Measurements from ENCODE around the gene SLC25A11. TPM values are rescaled to one million over a fixed set of nuclear protein-coding genes. Genes with fewer than 3 reads are reported as not detected.

Gene SLC25A11
- total RNA-seq, 1 donor from 2014 or later: 72.2 TPM

GRCh38 chr17:4898927-4899326, 40.9 kb downstream of the SLC25A11 start:
- Mint-ChIP-seq H3K27ac (ENCODE audit: unreplicated experiment) (no peak overlapping the region), H3K4me1 (ENCODE audit: low read depth, unreplicated experiment) (peaks cover 10% of the 10 kb centered on the region), H3K36me3 (ENCODE audit: unreplicated experiment) (no peaks in the 10 kb centered on the region), H3K4me3 (ENCODE audit: unreplicated experiment) (no peak overlapping the region), H3K27me3 (ENCODE audit: unreplicated experiment) (peaks cover 20% of the 10 kb centered on the region), H3K9me3 (ENCODE audit: unreplicated experiment) (peaks cover 4% of the 10 kb centered on the region)
- peak; percentile 48 for DNase-seq
- TF ChIP-seq CTCF (IDR thresholded peaks at IDR 0.05; ENCODE audit: partially characterized antibody, unreplicated experiment): no peak

DNA sequence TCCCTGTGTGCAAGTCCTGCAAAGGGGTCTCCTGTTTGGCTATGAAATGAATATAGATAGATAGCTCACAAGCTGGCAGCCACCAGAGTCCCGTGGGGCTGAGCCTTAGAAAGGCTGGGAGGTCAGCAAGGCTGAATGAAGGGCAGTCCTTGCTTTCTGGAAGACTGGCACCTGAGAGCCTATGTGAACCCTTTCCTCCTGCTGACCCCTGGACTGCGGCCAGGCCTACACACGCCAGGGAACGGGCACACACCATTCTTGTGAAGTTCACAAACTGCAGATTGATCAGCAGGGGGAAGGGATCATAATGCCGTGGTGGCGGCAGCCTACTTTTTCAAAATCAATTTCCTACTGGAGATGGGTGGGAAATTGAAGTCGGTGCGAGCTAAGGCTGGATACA, 41.5 kb downstream of the SLC25A11 start:
- Mint-ChIP-seq H3K36me3 (ENCODE audit: unreplicated experiment) (no peaks in the 10 kb centered on the region), H3K27ac (ENCODE audit: unreplicated experiment) (peak overlapping the region; percentile 66), H3K9me3 (ENCODE audit: unreplicated experiment) (peaks cover 4% of the 10 kb centered on the region), H3K27me3 (ENCODE audit: unreplicated experiment) (peaks cover 16% of the 10 kb centered on the region), H3K4me1 (ENCODE audit: low read depth, unreplicated experiment) (peaks cover 6% of the 10 kb centered on the region), H3K4me3 (ENCODE audit: unreplicated experiment) (peak overlapping the region; percentile 76)
- TF ChIP-seq CTCF (IDR thresholded peaks at IDR 0.05; ENCODE audit: partially characterized antibody, unreplicated experiment): no peak
- peak; percentile 54 for DNase-seq

- Mint-ChIP-seq H3K4me1 (ENCODE audit: low read depth, unreplicated experiment) (peaks cover 5% of the 10 kb centered on the region), H3K9me3 (ENCODE audit: unreplicated experiment) (peaks cover 4% of the 10 kb centered on the region), H3K36me3 (ENCODE audit: unreplicated experiment) (no peaks in the 10 kb centered on the region), H3K27me3 (ENCODE audit: unreplicated experiment) (peaks cover 16% of the 10 kb centered on the region), H3K4me3 (ENCODE audit: unreplicated experiment) (no peak overlapping the region), H3K27ac (ENCODE audit: unreplicated experiment) (no peak overlapping the region)
- no peak for DNase-seq
- TF ChIP-seq CTCF (IDR thresholded peaks at IDR 0.05; ENCODE audit: partially characterized antibody, unreplicated experiment): no peak
Observed at GRCh38 chr17:4897785-4898184, 42.1 kb downstream of the SLC25A11 start.

- peaks cover 11% of the 10 kb centered on the region for H3K27me3 Mint-ChIP-seq (ENCODE audit: unreplicated experiment)
- TF ChIP-seq CTCF (IDR thresholded peaks at IDR 0.05; ENCODE audit: partially characterized antibody, unreplicated experiment): no peak
- peaks cover 5% of the 10 kb centered on the region for H3K4me1 Mint-ChIP-seq (ENCODE audit: low read depth, unreplicated experiment)
- DNase-seq: no peak
- no peaks in the 10 kb centered on the region for H3K36me3 Mint-ChIP-seq (ENCODE audit: unreplicated experiment)
- no peak overlapping the region for H3K4me3 Mint-ChIP-seq (ENCODE audit: unreplicated experiment)
- H3K9me3 Mint-ChIP-seq (ENCODE audit: unreplicated experiment): peaks cover 6% of the 10 kb centered on the region
- H3K27ac Mint-ChIP-seq (ENCODE audit: unreplicated experiment): no peak overlapping the region
Observed at GRCh38 chr17:4897198-4897687, 42.6 kb downstream of the SLC25A11 start.

DNA sequence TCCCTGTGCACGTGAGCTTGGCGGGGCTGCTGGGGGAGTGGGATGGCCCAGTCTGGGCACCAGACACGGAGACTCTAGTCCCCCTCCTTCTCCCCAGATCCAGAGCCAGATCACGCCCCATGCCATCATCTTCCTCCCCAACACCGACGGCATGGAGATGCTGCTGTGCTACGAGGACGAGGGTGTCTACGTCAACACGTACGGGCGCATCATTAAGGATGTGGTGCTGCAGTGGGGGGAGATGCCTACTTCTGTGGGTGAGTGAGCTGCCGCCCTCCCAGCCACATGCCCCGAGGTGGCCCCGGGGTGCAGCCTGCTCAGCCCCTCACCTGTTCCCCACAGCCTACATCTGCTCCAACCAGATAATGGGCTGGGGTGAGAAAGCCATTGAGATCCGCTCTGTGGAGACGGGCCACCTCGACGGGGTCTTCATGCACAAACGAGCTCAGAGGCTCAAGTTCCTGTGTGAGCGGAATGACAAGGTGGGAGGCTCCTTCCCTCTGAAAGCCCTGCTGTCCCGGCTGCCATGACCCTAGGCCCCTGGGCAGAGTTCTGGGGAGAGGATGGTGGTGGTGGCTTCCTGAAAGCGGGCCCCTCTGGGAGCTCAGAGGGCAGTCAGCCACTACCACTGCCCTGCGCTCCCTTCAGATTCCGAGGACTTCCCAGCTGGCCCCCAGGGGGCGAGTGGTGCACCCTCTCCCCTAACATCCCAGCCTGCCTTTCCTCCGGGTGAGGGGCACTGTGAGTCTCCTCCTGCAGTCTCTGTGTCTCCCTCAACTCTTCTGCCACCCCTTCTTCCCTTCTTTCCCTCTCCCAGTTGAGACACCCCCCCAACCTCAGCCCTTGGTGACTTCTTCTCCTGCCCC, 43.3 kb downstream of the SLC25A11 start:
- Mint-ChIP-seq H3K4me3 (ENCODE audit: unreplicated experiment) (no peak overlapping the region), H3K36me3 (ENCODE audit: unreplicated experiment) (no peaks in the 10 kb centered on the region), H3K9me3 (ENCODE audit: unreplicated experiment) (peaks cover 4% of the 10 kb centered on the region), H3K27ac (ENCODE audit: unreplicated experiment) (no peak overlapping the region), H3K4me1 (ENCODE audit: low read depth, unreplicated experiment) (peaks cover 5% of the 10 kb centered on the region), H3K27me3 (ENCODE audit: unreplicated experiment) (peaks cover 10% of the 10 kb centered on the region)
- DNase-seq: no peak
- TF ChIP-seq CTCF (IDR thresholded peaks at IDR 0.05; ENCODE audit: partially characterized antibody, unreplicated experiment): no peak
